ENCODE results near the gene PLCG1. TPM values are rescaled to one million over a fixed set of nuclear protein-coding genes. Genes with fewer than 3 reads are reported as not detected.

The PLCG1 gene
- total RNA-seq, 1 donor from 2014 or later: 120 TPM

- peaks cover 92% of the 10 kb centered on the region for H3K4me1 ChIP-seq
- no peaks in the 10 kb centered on the region for H3K9me3 ChIP-seq
- DNase-seq (no peak), ATAC-seq (peak; percentile 6)
- TF ChIP-seq CTCF (IDR thresholded peaks at IDR 0.05): no peak
- no peaks in the 10 kb centered on the region for H3K27me3 ChIP-seq
- intact Hi-C loops (cut with DNase I): no loop called here
- H3K27ac ChIP-seq: peak overlapping the region; percentile 68
- no peak overlapping the region for H3K4me3 ChIP-seq
- no peaks in the 10 kb centered on the region for H3K36me3 ChIP-seq
These were observed 13.3 kb downstream of the PLCG1 start for GRCh38 chr20:41150664-41151063.

GRCh38 chr20:41151134-41151869 is 14.0 kb downstream of the PLCG1 start:
- TF ChIP-seq CTCF (IDR thresholded peaks at IDR 0.05): no peak
- Histone ChIP-seq H3K9me3 (no peaks in the 10 kb centered on the region), H3K27ac (peak overlapping the region; percentile 68), H3K27me3 (no peaks in the 10 kb centered on the region), H3K36me3 (no peaks in the 10 kb centered on the region), H3K4me1 (peaks cover 88% of the 10 kb centered on the region), H3K4me3 (no peak overlapping the region)
- intact Hi-C loops (cut with DNase I): no loop called here
- ATAC-seq (no peak), DNase-seq (no peak)

GRCh38 chr20:41152108-41152757 is 14.9 kb downstream of the PLCG1 start:
- no peak overlapping the region for H3K4me3 ChIP-seq
- H3K36me3 ChIP-seq: no peaks in the 10 kb centered on the region
- intact Hi-C loops (cut with DNase I): no loop called here
- no peak for TF ChIP-seq CTCF (IDR thresholded peaks at IDR 0.05)
- H3K27me3 ChIP-seq: no peaks in the 10 kb centered on the region
- H3K27ac ChIP-seq: peak overlapping the region; percentile 68
- H3K9me3 ChIP-seq: no peaks in the 10 kb centered on the region
- DNase-seq: no peak
- peaks cover 88% of the 10 kb centered on the region for H3K4me1 ChIP-seq
- no peak for ATAC-seq

- intact Hi-C loops (cut with DNase I): no loop called here
- Histone ChIP-seq H3K36me3 (no peaks in the 10 kb centered on the region), H3K27ac (peak overlapping the region; percentile 30), H3K27me3 (no peaks in the 10 kb centered on the region), H3K4me3 (no peak overlapping the region), H3K9me3 (no peaks in the 10 kb centered on the region), H3K4me1 (peaks cover 85% of the 10 kb centered on the region)
- no peak for DNase-seq
- TF ChIP-seq CTCF (IDR thresholded peaks at IDR 0.05): no peak
- no peak for ATAC-seq
These were observed 17.3 kb downstream of the PLCG1 start for GRCh38 chr20:41154436-41155176.

- DNase-seq (no peak), ATAC-seq (no peak)
- Histone ChIP-seq H3K36me3 (peaks cover 5% of the 10 kb centered on the region), H3K27me3 (no peaks in the 10 kb centered on the region), H3K27ac (no peak overlapping the region), H3K9me3 (no peaks in the 10 kb centered on the region), H3K4me3 (no peak overlapping the region), H3K4me1 (peaks cover 83% of the 10 kb centered on the region)
- no peak for TF ChIP-seq CTCF (IDR thresholded peaks at IDR 0.05)
- intact Hi-C loops (cut with DNase I): no loop called here
These were observed 17.9 kb downstream of the PLCG1 start for GRCh38 chr20:41155261-41155660.

Data from upper lobe of right lung (tissue), 1 donor.